IMR-90 (cell line): Measurements from ENCODE around the gene ACTL6B.

ENCODE experiments used
- BHLHE40 ChIP-seq: fragments of 150-350 bp; IDR thresholded peaks from 2 replicates; pipeline ENCODE4 v1.6.1; 2016; ENCODE audit warnings: mild to moderate bottlenecking, low read depth, low read length
- FOS ChIP-seq: fragments of 150-350 bp; IDR thresholded peaks from 2 replicates; pipeline ENCODE4 v1.6.1; 2016; ENCODE audit warnings: low read depth, low read length
- MAFK ChIP-seq: IDR thresholded peaks from 2 replicates; pipeline ENCODE4 v1.6.1; 2012; ENCODE audit warnings: low read depth, low read length, improper control_type of control experiment
- MAZ ChIP-seq: IDR thresholded peaks from 2 replicates; pipeline ENCODE4 v1.6.1; 2012; ENCODE audit warnings: low read depth, mild to moderate bottlenecking, low read length, improper control_type of control experiment, moderate library complexity, borderline replicate concordance
- NFE2L2 ChIP-seq: fragments of 150-350 bp; IDR thresholded peaks from 2 replicates; pipeline ENCODE4 v1.6.1; 2016; ENCODE audit warnings: low read depth, mild to moderate bottlenecking, low read length
- POLR2A ChIP-seq: IDR thresholded peaks from 2 replicates; pipeline ENCODE4 v1.6.1; 2012; ENCODE audit warnings: mild to moderate bottlenecking, low read depth, low read length
- RCOR1 ChIP-seq: IDR thresholded peaks from 2 replicates; pipeline ENCODE4 v1.6.1; 2012; ENCODE audit warnings: mild to moderate bottlenecking, low read length, improper control_type of control experiment; ENCODE audit not compliant: insufficient replicate concordance
- SMC3 ChIP-seq: fragments of 150-350 bp; IDR thresholded peaks from 2 replicates; pipeline ENCODE4 v1.6.1; 2016; ENCODE audit warnings: low read depth, mild to moderate bottlenecking, antibody characterized with exemption, low read length, moderate library complexity
- TF ChIP-seq, protein P1 (sequence below): conservative IDR thresholded peaks from 2 replicates; pipeline ENCODE4 v1.5.1; 2012; ENCODE audit warnings: mild to moderate bottlenecking, low read depth, low read length, improper control_type of control experiment
- TF ChIP-seq, protein P2 (sequence below): fragments of 150-350 bp; IDR thresholded peaks from 2 replicates; pipeline ENCODE4 v1.6.1; 2017; ENCODE audit warnings: mild to moderate bottlenecking, antibody characterized with exemption, low read length, low read depth

DNA sequence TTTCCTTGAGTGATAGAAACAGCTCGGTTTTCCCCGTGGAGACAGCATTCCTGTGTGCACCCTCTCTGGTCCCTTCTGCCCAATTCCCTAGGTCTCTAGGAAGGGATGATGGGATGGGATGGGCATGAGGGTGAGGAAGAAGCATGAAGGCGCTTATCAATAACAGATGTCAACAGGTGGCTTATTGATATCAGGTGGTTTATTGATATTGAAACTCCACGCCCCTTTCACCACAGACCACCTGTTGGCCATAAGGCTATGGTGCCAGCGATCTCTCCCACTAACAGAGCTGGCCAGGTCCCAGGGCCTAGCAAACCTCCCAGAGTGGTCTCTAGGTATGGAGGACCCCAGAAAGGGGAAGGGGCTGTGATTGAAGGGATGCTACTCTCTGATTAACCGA is 36.0 kb downstream of the ACTL6B start:
- TF ChIP-seq, protein P1, sequence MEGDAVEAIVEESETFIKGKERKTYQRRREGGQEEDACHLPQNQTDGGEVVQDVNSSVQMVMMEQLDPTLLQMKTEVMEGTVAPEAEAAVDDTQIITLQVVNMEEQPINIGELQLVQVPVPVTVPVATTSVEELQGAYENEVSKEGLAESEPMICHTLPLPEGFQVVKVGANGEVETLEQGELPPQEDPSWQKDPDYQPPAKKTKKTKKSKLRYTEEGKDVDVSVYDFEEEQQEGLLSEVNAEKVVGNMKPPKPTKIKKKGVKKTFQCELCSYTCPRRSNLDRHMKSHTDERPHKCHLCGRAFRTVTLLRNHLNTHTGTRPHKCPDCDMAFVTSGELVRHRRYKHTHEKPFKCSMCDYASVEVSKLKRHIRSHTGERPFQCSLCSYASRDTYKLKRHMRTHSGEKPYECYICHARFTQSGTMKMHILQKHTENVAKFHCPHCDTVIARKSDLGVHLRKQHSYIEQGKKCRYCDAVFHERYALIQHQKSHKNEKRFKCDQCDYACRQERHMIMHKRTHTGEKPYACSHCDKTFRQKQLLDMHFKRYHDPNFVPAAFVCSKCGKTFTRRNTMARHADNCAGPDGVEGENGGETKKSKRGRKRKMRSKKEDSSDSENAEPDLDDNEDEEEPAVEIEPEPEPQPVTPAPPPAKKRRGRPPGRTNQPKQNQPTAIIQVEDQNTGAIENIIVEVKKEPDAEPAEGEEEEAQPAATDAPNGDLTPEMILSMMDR, result no peak
- TF ChIP-seq RCOR1 (no peak), POLR2A (no peak), NFE2L2 (no peak), BHLHE40 (no peak), MAZ (no peak), MAFK (no peak), SMC3 (no peak), FOS (no peak)
- TF ChIP-seq, protein P2, sequence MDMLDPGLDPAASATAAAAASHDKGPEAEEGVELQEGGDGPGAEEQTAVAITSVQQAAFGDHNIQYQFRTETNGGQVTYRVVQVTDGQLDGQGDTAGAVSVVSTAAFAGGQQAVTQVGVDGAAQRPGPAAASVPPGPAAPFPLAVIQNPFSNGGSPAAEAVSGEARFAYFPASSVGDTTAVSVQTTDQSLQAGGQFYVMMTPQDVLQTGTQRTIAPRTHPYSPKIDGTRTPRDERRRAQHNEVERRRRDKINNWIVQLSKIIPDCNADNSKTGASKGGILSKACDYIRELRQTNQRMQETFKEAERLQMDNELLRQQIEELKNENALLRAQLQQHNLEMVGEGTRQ, result no peak
